GM18868 (cell line): ENCODE results near the gene TNP1.

Source experiments
- ATAC-seq: cut with Tn5 transposase; IDR thresholded peaks from one replicate; pipeline ENCODE4 v1.9.1; 2021; ENCODE audit warnings: mild to moderate bottlenecking, moderate library complexity; ENCODE audit not compliant: unreplicated experiment

Gene TNP1

GRCh38 chr2:216845426-216845825, 14.4 kb downstream of the TNP1 start:
- no peak for ATAC-seq

GRCh38 chr2:216842636-216843035, 17.2 kb downstream of the TNP1 start:
- ATAC-seq: no peak

- ATAC-seq: no peak
Observed at GRCh38 chr2:216839688-216840087, 20.2 kb downstream of the TNP1 start.

- no peak for ATAC-seq
Observed at GRCh38 chr2:216838151-216838550, 21.7 kb downstream of the TNP1 start.

GRCh38 chr2:216837740-216838139, 22.1 kb downstream of the TNP1 start:
- ATAC-seq: no peak

GRCh38 chr2:216833061-216833460, 26.8 kb downstream of the TNP1 start:
- ATAC-seq: no peak

- no peak for ATAC-seq
Observed at GRCh38 chr2:216830346-216830745, 29.5 kb downstream of the TNP1 start.

- no peak for ATAC-seq
Observed at GRCh38 chr2:216829533-216829932, 30.3 kb downstream of the TNP1 start.

GRCh38 chr2:216827073-216827720, 32.7 kb downstream of the TNP1 start:
- ATAC-seq: no peak

- no peak for ATAC-seq
Observed at GRCh38 chr2:216822470-216822869, 37.4 kb downstream of the TNP1 start.

GRCh38 chr2:216820709-216821108, 39.2 kb downstream of the TNP1 start:
- no peak for ATAC-seq

GRCh38 chr2:216819766-216820165, 40.1 kb downstream of the TNP1 start:
- no peak for ATAC-seq

GRCh38 chr2:216819055-216819454, 40.8 kb downstream of the TNP1 start:
- ATAC-seq: no peak

- ATAC-seq: no peak
Observed at GRCh38 chr2:216810399-216811160, 49.3 kb downstream of the TNP1 start.
